KMS-11 (cell line): ENCODE data around the gene RASGRP4.

Source experiments
- H2AFZ ChIP-seq: fragments of 200-600 bp; sonication (generic); 2 replicates; pipeline ENCODE4 v1.6.1; 2016; ENCODE audit warnings: antibody characterized with exemption, mixed run types, low read depth
- H3K27ac ChIP-seq: fragments of 200-600 bp; sonication (generic); 2 replicates; pipeline ENCODE4 v1.6.1; 2016; ENCODE audit warnings: mild to moderate bottlenecking, mixed run types
- H3K27me3 ChIP-seq: fragments of 200-600 bp; sonication (generic); 2 replicates; pipeline ENCODE4 v1.6.1; 2017; ENCODE audit warnings: mild to moderate bottlenecking, low read depth, mixed run types, moderate library complexity; ENCODE audit not compliant: insufficient read depth
- H3K36me3 ChIP-seq: fragments of 200-600 bp; sonication (generic); 2 replicates; pipeline ENCODE4 v1.6.1; 2017; ENCODE audit warnings: mild to moderate bottlenecking, mixed run types; ENCODE audit not compliant: insufficient read depth
- H3K4me1 ChIP-seq: fragments of 200-600 bp; sonication (generic); 2 replicates; pipeline ENCODE4 v1.6.1; 2016; ENCODE audit warnings: mild to moderate bottlenecking, low read depth, mixed run types; ENCODE audit not compliant: poor library complexity, severe bottlenecking
- H3K4me2 ChIP-seq: fragments of 200-600 bp; sonication (generic); 2 replicates; pipeline ENCODE4 v1.7.0; 2016; ENCODE audit warnings: mild to moderate bottlenecking, mixed run types
- H3K4me3 ChIP-seq: fragments of 200-600 bp; sonication (generic); IDR thresholded peaks from 2 replicates; pipeline ENCODE4 v1.6.1; 2017; ENCODE audit warnings: low read depth, low read length, mixed read lengths; ENCODE audit not compliant: insufficient read depth
- H3K79me2 ChIP-seq: fragments of 200-600 bp; sonication (generic); 2 replicates; pipeline ENCODE4 v1.6.1; 2016; ENCODE audit warnings: low read depth, mixed run types; ENCODE audit not compliant: insufficient read depth
- H3K9ac ChIP-seq: fragments of 200-600 bp; sonication (generic); 2 replicates; pipeline ENCODE4 v1.6.1; 2016; ENCODE audit warnings: mild to moderate bottlenecking, mixed run types
- H4K20me1 ChIP-seq: fragments of 200-600 bp; sonication (generic); 2 replicates; pipeline ENCODE4 v1.6.1; 2016; ENCODE audit warnings: mild to moderate bottlenecking, mixed run types; ENCODE audit not compliant: insufficient read depth
- CTCF ChIP-seq: fragments of 200-600 bp; sonication (generic); conservative IDR thresholded peaks from 2 replicates; pipeline ENCODE4 v1.6.1; 2017; ENCODE audit warnings: low read depth, mild to moderate bottlenecking, antibody characterized with exemption, low read length, moderate library complexity, mixed read lengths

RASGRP4 gene

GRCh38 chr19:38457202-38457601 is 31.2 kb upstream of the RASGRP4 start:
- H3K4me3 ChIP-seq: no peak overlapping the region
- no peaks in the 10 kb centered on the region for H3K4me1 ChIP-seq
- no peak overlapping the region for H3K27ac ChIP-seq
- TF ChIP-seq CTCF: no peak
- H3K27me3 ChIP-seq: peaks cover 24% of the 10 kb centered on the region
- H2AFZ ChIP-seq: no peak overlapping the region
- H3K9ac ChIP-seq: no peak overlapping the region
- no peaks in the 10 kb centered on the region for H3K79me2 ChIP-seq
- H3K36me3 ChIP-seq: no peaks in the 10 kb centered on the region
- no peaks in the 10 kb centered on the region for H4K20me1 ChIP-seq
- H3K4me2 ChIP-seq: no peak overlapping the region

- no peak overlapping the region for H3K4me2 ChIP-seq
- H3K27me3 ChIP-seq: peaks cover 31% of the 10 kb centered on the region
- no peaks in the 10 kb centered on the region for H3K4me1 ChIP-seq
- no peaks in the 10 kb centered on the region for H4K20me1 ChIP-seq
- no peaks in the 10 kb centered on the region for H3K36me3 ChIP-seq
- H2AFZ ChIP-seq: no peak overlapping the region
- H3K79me2 ChIP-seq: no peaks in the 10 kb centered on the region
- no peak overlapping the region for H3K27ac ChIP-seq
- H3K9ac ChIP-seq: no peak overlapping the region
- no peak overlapping the region for H3K4me3 ChIP-seq
- no peak for TF ChIP-seq CTCF
These were observed 29.0 kb upstream of the RASGRP4 start for GRCh38 chr19:38455031-38455430.

GRCh38 chr19:38453596-38453995 is 27.6 kb upstream of the RASGRP4 start:
- Histone ChIP-seq H3K4me3 (no peak overlapping the region), H3K27ac (no peak overlapping the region), H4K20me1 (no peaks in the 10 kb centered on the region), H3K4me1 (no peaks in the 10 kb centered on the region), H3K27me3 (peaks cover 37% of the 10 kb centered on the region), H2AFZ (no peak overlapping the region), H3K36me3 (no peaks in the 10 kb centered on the region), H3K4me2 (no peak overlapping the region), H3K9ac (no peak overlapping the region), H3K79me2 (no peaks in the 10 kb centered on the region)
- no peak for TF ChIP-seq CTCF

GRCh38 chr19:38452430-38453366 is 26.7 kb upstream of the RASGRP4 start:
- H3K4me2 ChIP-seq: no peak overlapping the region
- H3K79me2 ChIP-seq: no peaks in the 10 kb centered on the region
- H3K4me1 ChIP-seq: no peaks in the 10 kb centered on the region
- H4K20me1 ChIP-seq: no peaks in the 10 kb centered on the region
- no peak for TF ChIP-seq CTCF
- no peaks in the 10 kb centered on the region for H3K36me3 ChIP-seq
- H2AFZ ChIP-seq: no peak overlapping the region
- no peak overlapping the region for H3K9ac ChIP-seq
- H3K27me3 ChIP-seq: peaks cover 33% of the 10 kb centered on the region
- H3K4me3 ChIP-seq: no peak overlapping the region
- H3K27ac ChIP-seq: no peak overlapping the region
